Large intestine (tissue), 3 donors: ENCODE measurements around the gene RPS15A. TPM values are rescaled to one million over a fixed set of nuclear protein-coding genes. Genes with fewer than 3 reads are reported as not detected.

ENCODE experiments used
- DNase-seq, 2 donors: peaks; one replicate each; pipeline versions ENCODE4 v3.0.0 to v3.0.0-alpha.2; 2013
- H3K27ac ChIP-seq: one replicate; pipeline ENCODE4 v1.5.1; 2013; ENCODE audit warnings: low read length
- H3K27me3 ChIP-seq: 2 replicates; pipeline ENCODE4 v1.6.1; 2013; ENCODE audit warnings: low read length; ENCODE audit not compliant: control insufficient read depth, insufficient read depth
- H3K36me3 ChIP-seq: 2 replicates; pipeline ENCODE4 v1.6.1; 2013; ENCODE audit warnings: low read length; ENCODE audit not compliant: control insufficient read depth, insufficient read depth
- H3K4me1 ChIP-seq: one replicate; pipeline ENCODE4 v1.6.1; 2013; ENCODE audit warnings: low read length; ENCODE audit not compliant: control insufficient read depth, insufficient read depth
- H3K4me3 ChIP-seq: one replicate; pipeline ENCODE4 v1.5.1; 2013; ENCODE audit warnings: low read length
- H3K9me3 ChIP-seq: one replicate; pipeline ENCODE4 v1.6.1; 2013; ENCODE audit warnings: mild to moderate bottlenecking, low read depth, low read length, moderate library complexity; ENCODE audit not compliant: control insufficient read depth
- WGBS: methylation state at CpG from one replicate; pipeline ENCODE4 v1.1.5; 2013; ENCODE audit warnings: low lambda C conversion rate; ENCODE audit not compliant: insufficient coverage; 5-methylcytosine and 5-hydroxymethylcytosine counted together
- polyA plus RNA-seq: library from polyadenylated mRNA; unstranded; fragments of 120-200 nt; gene quantifications from one replicate; pipeline ENCODE4 v1.2.1, GENCODE V29; 2013

RPS15A gene
- polyA plus RNA-seq, 1 donor, result 2,824 TPM

GRCh38 chr16:18800775-18801144 lies 10.6 kb upstream of the RPS15A start:
- H3K9me3 ChIP-seq, result no peaks in the 10 kb centered on the region
- H3K27ac ChIP-seq, result peak overlapping the region; percentile 97
- no CpG with 5 or more reads among the region's 15 CpGs for WGBS
- peak overlapping the region; percentile 97 for H3K4me3 ChIP-seq
- peaks cover 2% of the 10 kb centered on the region for H3K36me3 ChIP-seq
- no peaks in the 10 kb centered on the region for H3K27me3 ChIP-seq
- DNase-seq, result no peak
- H3K4me1 ChIP-seq, result peaks cover 4% of the 10 kb centered on the region

- Histone ChIP-seq H3K36me3 (peaks cover 2% of the 10 kb centered on the region), H3K27me3 (no peaks in the 10 kb centered on the region), H3K4me3 (peak overlapping the region; percentile 97), H3K9me3 (no peaks in the 10 kb centered on the region), H3K4me1 (peaks cover 4% of the 10 kb centered on the region), H3K27ac (peak overlapping the region; percentile 97)
- DNase-seq, result peak in 1 of 2 donors; percentile 31
- WGBS, result 0% methylated on average over 1 of the region's 8 CpGs
Observed at GRCh38 chr16:18800293-18800692, 10.2 kb upstream of the RPS15A start.

GRCh38 chr16:18799500-18799899 lies 9.4 kb upstream of the RPS15A start:
- no peak overlapping the region for H3K27ac ChIP-seq

GRCh38 chr16:18797746-18798145 lies 7.6 kb upstream of the RPS15A start:
- H3K9me3 ChIP-seq, result no peaks in the 10 kb centered on the region

More at GRCh38 chr16:18799500-18799899, 9.4 kb upstream of the RPS15A start:
- H3K27me3 ChIP-seq, result no peaks in the 10 kb centered on the region
- H3K36me3 ChIP-seq, result peaks cover 6% of the 10 kb centered on the region
- peak overlapping the region; percentile 97 for H3K4me3 ChIP-seq
- H3K4me1 ChIP-seq, result peaks cover 4% of the 10 kb centered on the region
- WGBS, result 92% methylated on average over 1 of the region's 3 CpGs
- no peak for DNase-seq
- no peaks in the 10 kb centered on the region for H3K9me3 ChIP-seq

GRCh38 chr16:18796377-18796776 lies 6.2 kb upstream of the RPS15A start:
- Histone ChIP-seq H3K9me3 (no peaks in the 10 kb centered on the region), H3K4me1 (peaks cover 4% of the 10 kb centered on the region), H3K36me3 (peaks cover 25% of the 10 kb centered on the region), H3K27ac (no peak overlapping the region), H3K27me3 (no peaks in the 10 kb centered on the region), H3K4me3 (no peak overlapping the region)
- DNase-seq, result no peak
- no CpG with 5 or more reads among the region's 1 CpG for WGBS

More at GRCh38 chr16:18797746-18798145, 7.6 kb upstream of the RPS15A start:
- Histone ChIP-seq H3K27ac (no peak overlapping the region), H3K4me1 (peaks cover 4% of the 10 kb centered on the region), H3K4me3 (no peak overlapping the region), H3K36me3 (peaks cover 19% of the 10 kb centered on the region), H3K27me3 (no peaks in the 10 kb centered on the region)
- DNase-seq, result no peak
- 100% methylated on average over 3 of the region's 4 CpGs for WGBS

- peaks cover 34% of the 10 kb centered on the region for H3K36me3 ChIP-seq
- peaks cover 4% of the 10 kb centered on the region for H3K4me1 ChIP-seq
- no peaks in the 10 kb centered on the region for H3K9me3 ChIP-seq
- no peaks in the 10 kb centered on the region for H3K27me3 ChIP-seq
- DNase-seq, result no peak
- H3K4me3 ChIP-seq, result no peak overlapping the region
- no peak overlapping the region for H3K27ac ChIP-seq
- 100% methylated on average over 1 of the region's 11 CpGs for WGBS
Observed at GRCh38 chr16:18792836-18793433, 2.8 kb upstream of the RPS15A start.

GRCh38 chr16:18789515-18789849 lies 652 bp downstream of the RPS15A start:
- WGBS, result 0% methylated on average over 2 of the region's 5 CpGs
- peaks cover 58% of the 10 kb centered on the region for H3K36me3 ChIP-seq
- H3K4me1 ChIP-seq, result peaks cover 8% of the 10 kb centered on the region
- H3K27me3 ChIP-seq, result no peaks in the 10 kb centered on the region
- H3K27ac ChIP-seq, result peak overlapping the region; percentile 44
- H3K9me3 ChIP-seq, result no peaks in the 10 kb centered on the region
- DNase-seq, result no peak
- H3K4me3 ChIP-seq, result peak overlapping the region; percentile 84

GRCh38 chr16:18788828-18789514 lies 1.2 kb downstream of the RPS15A start:
- H3K27ac ChIP-seq, result no peak overlapping the region
- 0% methylated on average over 1 of the region's 20 CpGs for WGBS
- H3K36me3 ChIP-seq, result peaks cover 58% of the 10 kb centered on the region
- no peak for DNase-seq
- H3K9me3 ChIP-seq, result no peaks in the 10 kb centered on the region
- peak overlapping the region; percentile 84 for H3K4me3 ChIP-seq
- peaks cover 8% of the 10 kb centered on the region for H3K4me1 ChIP-seq
- no peaks in the 10 kb centered on the region for H3K27me3 ChIP-seq

GRCh38 chr16:18784917-18785623 lies 5.1 kb downstream of the RPS15A start:
- 100% methylated on average over 1 of the region's 8 CpGs for WGBS
- Histone ChIP-seq H3K4me1 (peaks cover 8% of the 10 kb centered on the region), H3K9me3 (no peaks in the 10 kb centered on the region), H3K4me3 (no peak overlapping the region), H3K36me3 (peaks cover 61% of the 10 kb centered on the region), H3K27ac (no peak overlapping the region), H3K27me3 (no peaks in the 10 kb centered on the region)
- no peak for DNase-seq

- H3K27ac ChIP-seq, result no peak overlapping the region
- no peaks in the 10 kb centered on the region for H3K9me3 ChIP-seq
- no peak overlapping the region for H3K4me3 ChIP-seq
- H3K36me3 ChIP-seq, result peaks cover 59% of the 10 kb centered on the region
- H3K27me3 ChIP-seq, result no peaks in the 10 kb centered on the region
- peaks cover 8% of the 10 kb centered on the region for H3K4me1 ChIP-seq
- WGBS, result 90% methylated on average over 4 of the region's 17 CpGs
- no peak for DNase-seq
Observed at GRCh38 chr16:18783430-18784341, 6.4 kb downstream of the RPS15A start.
